ENCODE measurements around the gene PACS2.

- TF ChIP-seq CEBPB (IDR thresholded peaks at IDR 0.05; ENCODE audit: low read depth, low read length) (no peak), SMC3 (IDR thresholded peaks at IDR 0.05; ENCODE audit: low read depth, low read length) (no peak), CTCF (conservative IDR thresholded peaks at IDR 0.05; ENCODE audit: low read depth, low read length) (no peak), POLR2A (IDR thresholded peaks at IDR 0.05; ENCODE audit: low read depth, low read length) (no peak), RFX5 (IDR thresholded peaks at IDR 0.05; ENCODE audit: low read depth, low read length) (no peak), MAFK (IDR thresholded peaks at IDR 0.05; ENCODE audit: low read depth, low read length) (no peak), CHD1 (IDR thresholded peaks at IDR 0.05; ENCODE audit: low read depth, low read length) (no peak), BHLHE40 (IDR thresholded peaks at IDR 0.05; ENCODE audit: low read depth, low read length) (no peak), RAD21 (IDR thresholded peaks at IDR 0.05; ENCODE audit: low read length) (no peak), RCOR1 (IDR thresholded peaks at IDR 0.05; ENCODE audit: insufficient replicate concordance, low read length) (no peak)
- TF ChIP-seq, protein P1, sequence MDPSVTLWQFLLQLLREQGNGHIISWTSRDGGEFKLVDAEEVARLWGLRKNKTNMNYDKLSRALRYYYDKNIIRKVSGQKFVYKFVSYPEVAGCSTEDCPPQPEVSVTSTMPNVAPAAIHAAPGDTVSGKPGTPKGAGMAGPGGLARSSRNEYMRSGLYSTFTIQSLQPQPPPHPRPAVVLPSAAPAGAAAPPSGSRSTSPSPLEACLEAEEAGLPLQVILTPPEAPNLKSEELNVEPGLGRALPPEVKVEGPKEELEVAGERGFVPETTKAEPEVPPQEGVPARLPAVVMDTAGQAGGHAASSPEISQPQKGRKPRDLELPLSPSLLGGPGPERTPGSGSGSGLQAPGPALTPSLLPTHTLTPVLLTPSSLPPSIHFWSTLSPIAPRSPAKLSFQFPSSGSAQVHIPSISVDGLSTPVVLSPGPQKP (IDR thresholded peaks at IDR 0.05; ENCODE audit: borderline replicate concordance, low read depth, low read length), result no peak
- TF ChIP-seq, protein P2, sequence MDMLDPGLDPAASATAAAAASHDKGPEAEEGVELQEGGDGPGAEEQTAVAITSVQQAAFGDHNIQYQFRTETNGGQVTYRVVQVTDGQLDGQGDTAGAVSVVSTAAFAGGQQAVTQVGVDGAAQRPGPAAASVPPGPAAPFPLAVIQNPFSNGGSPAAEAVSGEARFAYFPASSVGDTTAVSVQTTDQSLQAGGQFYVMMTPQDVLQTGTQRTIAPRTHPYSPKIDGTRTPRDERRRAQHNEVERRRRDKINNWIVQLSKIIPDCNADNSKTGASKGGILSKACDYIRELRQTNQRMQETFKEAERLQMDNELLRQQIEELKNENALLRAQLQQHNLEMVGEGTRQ (IDR thresholded peaks at IDR 0.05; ENCODE audit: low read depth, low read length), result no peak
Measured at GRCh38 chr14:105330491-105330895, 15.9 kb downstream of the PACS2 start.

All from IMR-90 (cell line).